HEK293 (cell line): ENCODE measurements around the gene NEK8.

Experiments used
- CTCF ChIA-PET: fragments of 350-600 bp; formaldehyde crosslinking; extraction: SDS; loops from one replicate; lab custom pipeline; 2021; ENCODE audit warnings: antibody characterized with exemption; lab: Yijun Ruan, JAX
- POLR2A ChIA-PET: fragments of 300-600 bp; formaldehyde crosslinking; extraction: SDS; loops from one replicate; lab custom pipeline; 2020; ENCODE audit warnings: antibody characterized with exemption, inconsistent platforms; lab: Yijun Ruan, JAX
- H3K27ac ChIP-seq: fragments of 200-500 bp; sonication (Bioruptor generic); 2 replicates; pipeline ENCODE4 v1.5.1; 2014; ENCODE audit warnings: low read depth, low read length, control low read depth, inconsistent platforms; ENCODE audit errors: extremely low read depth
- H3K36me3 ChIP-seq, 2 experiments: fragments of 200-500 bp in 1 of 2; sonication (Bioruptor generic) in 1 of 2; 1 replicate in 1 of 2; 2 replicates in 1 of 2; pipeline ENCODE4 v1.5.1; 2014 to 2017; ENCODE audit warnings: inconsistent platforms in 2 of 2, low read length in 2 of 2; ENCODE audit not compliant: control insufficient read depth in 2 of 2, insufficient read depth in 1 of 2
- H3K4me1 ChIP-seq: fragments of 200-500 bp; sonication (Bioruptor generic); 2 replicates; pipeline ENCODE4 v1.5.1; 2014; ENCODE audit warnings: mild to moderate bottlenecking, low read length, inconsistent platforms; ENCODE audit not compliant: control insufficient read depth, insufficient read depth
- H3K4me3 ChIP-seq: 2 replicates; pipeline ENCODE4 v1.5.1; 2011; ENCODE audit warnings: low read depth, mild to moderate bottlenecking, control low read depth, low read length, moderate library complexity
- H3K9me3 ChIP-seq: fragments of 200-500 bp; sonication (Bioruptor generic); 2 replicates; pipeline ENCODE4 v1.5.1; 2014; ENCODE audit warnings: low read depth, low read length, inconsistent platforms; ENCODE audit not compliant: control insufficient read depth, insufficient read depth
- REPIN1 ChIP-seq: fragments of 450-650 bp; formaldehyde crosslinking; IDR thresholded peaks from 2 replicates; pipeline ENCODE4 v1.5.1; 2017; ENCODE audit warnings: missing biosample characterization, missing genetic modification characterization, low read depth
- SCRT1 ChIP-seq: fragments of 450-650 bp; formaldehyde crosslinking; IDR thresholded peaks from 2 replicates; pipeline ENCODE4 v1.5.1; 2016; ENCODE audit warnings: missing biosample characterization, missing genetic modification characterization, borderline replicate concordance
- SCRT2 ChIP-seq: fragments of 450-650 bp; formaldehyde crosslinking; IDR thresholded peaks from 2 replicates; pipeline ENCODE4 v1.5.1; 2016; ENCODE audit warnings: missing biosample characterization, missing genetic modification characterization
- TCF7L2 ChIP-seq: IDR thresholded peaks from 2 replicates; pipeline ENCODE4 v1.6.1; 2011; ENCODE audit warnings: low read depth, mild to moderate bottlenecking, inconsistent platforms, low read length, moderate library complexity, borderline replicate concordance
- WT1 ChIP-seq: fragments of 450-650 bp; formaldehyde crosslinking; IDR thresholded peaks from 2 replicates; pipeline ENCODE4 v1.5.1; 2016; ENCODE audit warnings: missing biosample characterization, missing genetic modification characterization
- ZBTB48 ChIP-seq: fragments of 450-650 bp; formaldehyde crosslinking; IDR thresholded peaks from 2 replicates; pipeline ENCODE4 v1.5.1; 2016; ENCODE audit warnings: missing biosample characterization, missing genetic modification characterization
- ZIC2 ChIP-seq: fragments of 450-650 bp; formaldehyde crosslinking; IDR thresholded peaks from 2 replicates; pipeline ENCODE4 v1.5.1; 2016; ENCODE audit warnings: missing biosample characterization, missing genetic modification characterization
- ZNF175 ChIP-seq: fragments of 450-650 bp; formaldehyde crosslinking; IDR thresholded peaks from 2 replicates; pipeline ENCODE4 v1.5.1; 2016; ENCODE audit warnings: missing biosample characterization, missing genetic modification characterization
- ZNF23 ChIP-seq: fragments of 450-650 bp; formaldehyde crosslinking; IDR thresholded peaks from 2 replicates; pipeline ENCODE4 v1.5.1; 2016; ENCODE audit warnings: missing biosample characterization, missing genetic modification characterization, borderline replicate concordance
- ZNF549 ChIP-seq: fragments of 450-650 bp; IDR thresholded peaks from 2 replicates; pipeline ENCODE4 v1.5.1; 2018; ENCODE audit warnings: missing biosample characterization, missing genetic modification characterization, mild to moderate bottlenecking, inconsistent platforms, moderate library complexity
- ZNF555 ChIP-seq: fragments of 450-650 bp; formaldehyde crosslinking; conservative IDR thresholded peaks from 2 replicates; pipeline ENCODE4 v1.5.1; 2017; ENCODE audit warnings: missing biosample characterization, mild to moderate bottlenecking, missing genetic modification characterization, inconsistent platforms
- ZNF596 ChIP-seq: fragments of 450-650 bp; IDR thresholded peaks from 2 replicates; pipeline ENCODE4 v1.5.0; 2018; ENCODE audit warnings: missing biosample characterization, mild to moderate bottlenecking, missing genetic modification characterization, moderate library complexity
- ZNF701 ChIP-seq: fragments of 450-650 bp; formaldehyde crosslinking; IDR thresholded peaks from 2 replicates; pipeline ENCODE4 v1.5.1; 2016; ENCODE audit warnings: missing biosample characterization, missing genetic modification characterization
- ZNF76 ChIP-seq: fragments of 450-650 bp; formaldehyde crosslinking; IDR thresholded peaks from 2 replicates; pipeline ENCODE4; 2016; ENCODE audit warnings: low read depth, missing biosample characterization, missing genetic modification characterization, borderline replicate concordance
- ZNF785 ChIP-seq: fragments of 450-650 bp; formaldehyde crosslinking; IDR thresholded peaks from 2 replicates; pipeline ENCODE4 v1.5.1; 2016; ENCODE audit warnings: missing biosample characterization, missing genetic modification characterization
- TF ChIP-seq, protein P1 (sequence below): fragments of 450-650 bp; formaldehyde crosslinking; IDR thresholded peaks from 2 replicates; pipeline ENCODE4 v1.5.1; 2016; ENCODE audit warnings: missing biosample characterization, missing genetic modification characterization, borderline replicate concordance
- TF ChIP-seq, protein P2 (sequence below): fragments of 450-650 bp; formaldehyde crosslinking; IDR thresholded peaks from 2 replicates; pipeline ENCODE4 v1.5.1; 2016; ENCODE audit warnings: missing biosample characterization, missing genetic modification characterization
- TF ChIP-seq, protein P3 (sequence below): fragments of 450-650 bp; formaldehyde crosslinking; IDR thresholded peaks from 2 replicates; pipeline ENCODE4; 2016; ENCODE audit warnings: missing biosample characterization, missing genetic modification characterization

The NEK8 gene

DNA sequence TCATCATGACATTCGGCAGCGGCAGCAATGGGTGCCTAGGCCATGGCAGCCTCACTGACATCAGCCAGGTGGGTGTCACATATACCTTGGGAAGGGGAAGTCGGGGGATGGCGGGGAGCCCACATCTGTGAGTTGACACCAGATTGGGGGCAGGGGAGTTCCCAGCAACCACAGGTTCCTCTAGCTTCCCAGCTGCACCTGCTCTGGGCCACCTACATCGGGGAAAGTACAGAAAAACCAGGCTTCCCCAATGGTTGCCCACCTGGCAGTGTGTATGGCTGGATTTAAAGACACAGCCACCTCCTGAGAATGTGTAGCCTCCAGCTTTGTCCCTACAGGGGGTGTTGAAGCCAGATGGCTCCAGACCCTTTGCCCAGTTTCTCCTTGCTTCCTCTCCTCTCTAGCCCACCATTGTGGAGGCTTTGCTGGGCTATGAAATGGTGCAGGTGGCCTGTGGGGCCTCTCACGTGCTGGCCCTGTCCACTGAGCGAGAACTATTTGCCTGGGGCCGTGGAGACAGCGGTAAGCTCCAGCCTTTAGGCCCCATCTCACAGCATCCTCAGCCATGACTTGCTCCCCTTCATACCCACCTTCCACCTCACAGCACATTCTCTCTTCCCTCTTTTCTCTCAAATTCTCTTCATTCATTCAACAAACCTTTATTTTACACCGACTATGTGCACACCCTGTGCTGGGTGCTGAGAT, 10.2 kb downstream of the NEK8 start (continued):
- TF ChIP-seq ZBTB48 (tag by site-specific recombination) (no peak), REPIN1 (tag by site-specific recombination) (no peak), TCF7L2 (no peak), ZNF549 (tag by site-specific recombination) (no peak), ZNF175 (no peak), ZNF76 (tag by site-specific recombination) (no peak)
- TF ChIP-seq, protein P1, sequence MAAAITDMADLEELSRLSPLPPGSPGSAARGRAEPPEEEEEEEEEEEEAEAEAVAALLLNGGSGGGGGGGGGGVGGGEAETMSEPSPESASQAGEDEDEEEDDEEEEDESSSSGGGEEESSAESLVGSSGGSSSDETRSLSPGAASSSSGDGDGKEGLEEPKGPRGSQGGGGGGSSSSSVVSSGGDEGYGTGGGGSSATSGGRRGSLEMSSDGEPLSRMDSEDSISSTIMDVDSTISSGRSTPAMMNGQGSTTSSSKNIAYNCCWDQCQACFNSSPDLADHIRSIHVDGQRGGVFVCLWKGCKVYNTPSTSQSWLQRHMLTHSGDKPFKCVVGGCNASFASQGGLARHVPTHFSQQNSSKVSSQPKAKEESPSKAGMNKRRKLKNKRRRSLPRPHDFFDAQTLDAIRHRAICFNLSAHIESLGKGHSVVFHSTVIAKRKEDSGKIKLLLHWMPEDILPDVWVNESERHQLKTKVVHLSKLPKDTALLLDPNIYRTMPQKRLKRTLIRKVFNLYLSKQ (tag by site-specific recombination): no peak

GRCh38 chr17:28740406-28741357, 12.1 kb downstream of the NEK8 start:
- POLR2A ChIA-PET: interaction anchor here (0.6 to 1.4 kb wide), 4 partner anchors 12 to 20 kb away, joined by 3 to 9 read pairs (median 4); partner anchors contain the start of genes NEK8 and TLCD1
- TF ChIP-seq, protein P2, sequence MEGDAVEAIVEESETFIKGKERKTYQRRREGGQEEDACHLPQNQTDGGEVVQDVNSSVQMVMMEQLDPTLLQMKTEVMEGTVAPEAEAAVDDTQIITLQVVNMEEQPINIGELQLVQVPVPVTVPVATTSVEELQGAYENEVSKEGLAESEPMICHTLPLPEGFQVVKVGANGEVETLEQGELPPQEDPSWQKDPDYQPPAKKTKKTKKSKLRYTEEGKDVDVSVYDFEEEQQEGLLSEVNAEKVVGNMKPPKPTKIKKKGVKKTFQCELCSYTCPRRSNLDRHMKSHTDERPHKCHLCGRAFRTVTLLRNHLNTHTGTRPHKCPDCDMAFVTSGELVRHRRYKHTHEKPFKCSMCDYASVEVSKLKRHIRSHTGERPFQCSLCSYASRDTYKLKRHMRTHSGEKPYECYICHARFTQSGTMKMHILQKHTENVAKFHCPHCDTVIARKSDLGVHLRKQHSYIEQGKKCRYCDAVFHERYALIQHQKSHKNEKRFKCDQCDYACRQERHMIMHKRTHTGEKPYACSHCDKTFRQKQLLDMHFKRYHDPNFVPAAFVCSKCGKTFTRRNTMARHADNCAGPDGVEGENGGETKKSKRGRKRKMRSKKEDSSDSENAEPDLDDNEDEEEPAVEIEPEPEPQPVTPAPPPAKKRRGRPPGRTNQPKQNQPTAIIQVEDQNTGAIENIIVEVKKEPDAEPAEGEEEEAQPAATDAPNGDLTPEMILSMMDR (tag by site-specific recombination): no peak
- TF ChIP-seq ZNF555 (tag by site-specific recombination) (no peak), ZNF701 (tag by site-specific recombination) (no peak), ZNF23 (tag by site-specific recombination) (no peak), WT1 (tag by site-specific recombination) (no peak), SCRT1 (tag by site-specific recombination) (peak; percentile 46; the same call in 1 of the 2 replicates), ZIC2 (tag by site-specific recombination) (0 out of 2 replicates have a peak, but pooled peaks have one; percentile 15), SCRT2 (tag by site-specific recombination) (peak; percentile 92), ZNF785 (tag by site-specific recombination) (no peak), ZNF596 (no peak)
- TF ChIP-seq, protein P3, sequence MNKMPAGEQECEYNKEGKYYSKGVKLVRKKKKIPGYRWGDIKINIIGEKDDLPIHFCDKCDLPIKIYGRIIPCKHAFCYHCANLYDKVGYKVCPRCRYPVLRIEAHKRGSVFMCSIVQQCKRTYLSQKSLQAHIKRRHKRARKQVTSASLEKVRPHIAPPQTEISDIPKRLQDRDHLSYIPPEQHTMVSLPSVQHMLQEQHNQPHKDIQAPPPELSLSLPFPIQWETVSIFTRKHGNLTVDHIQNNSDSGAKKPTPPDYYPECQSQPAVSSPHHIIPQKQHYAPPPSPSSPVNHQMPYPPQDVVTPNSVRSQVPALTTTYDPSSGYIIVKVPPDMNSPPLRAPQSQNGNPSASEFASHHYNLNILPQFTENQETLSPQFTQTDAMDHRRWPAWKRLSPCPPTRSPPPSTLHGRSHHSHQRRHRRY (tag by site-specific recombination): no peak
- H3K9me3 ChIP-seq: no peaks in the 10 kb centered on the region
- no peak overlapping the region for H3K27ac ChIP-seq
- H3K4me3 ChIP-seq: no peak overlapping the region
- H3K36me3 ChIP-seq: peaks cover 0 to 38% of the 10 kb centered on the region in 2 experiments; a peak in 1 of 3 replicates
- peaks cover 6% of the 10 kb centered on the region; the same call in 1 of the 2 replicates for H3K4me1 ChIP-seq
- CTCF ChIA-PET: interaction anchor here (0.6 to 16.7 kb wide), 3 partner anchors 9 to 520 kb away, joined by 3 to 445 read pairs (median 3); partner anchors contain the start of genes NEK8, RPL23A and TLCD1
